H9 (cell line): Measurements from ENCODE around the gene EXOC2. TPM values are rescaled to one million over a fixed set of nuclear protein-coding genes. Genes with fewer than 3 reads are reported as not detected.

Experiments used
- DNase-seq: peaks from one replicate; pipeline ENCODE4 v3.0.0-alpha.2; 2017
- H2AFZ ChIP-seq: one replicate; pipeline ENCODE4 v1.6.1; 2013; ENCODE audit warnings: mild to moderate bottlenecking, low read length, control low read depth, moderate library complexity
- H2AK5ac ChIP-seq: 2 replicates; pipeline ENCODE4 v1.6.1; 2013; ENCODE audit warnings: low read length, control low read depth, mixed read lengths; ENCODE audit not compliant: insufficient read length
- H2BK120ac ChIP-seq: one replicate; pipeline ENCODE4 v1.6.1; 2013; ENCODE audit warnings: low read depth, mild to moderate bottlenecking, low read length, control low read depth, inconsistent platforms; ENCODE audit not compliant: poor library complexity, severe bottlenecking
- H2BK12ac ChIP-seq: 2 replicates; pipeline ENCODE4 v1.6.1; 2013; ENCODE audit warnings: low read length, control low read depth, mixed read lengths, low read depth; ENCODE audit not compliant: insufficient read length
- H2BK15ac ChIP-seq: 2 replicates; pipeline ENCODE4 v1.6.1; 2013; ENCODE audit warnings: low read depth, low read length, control low read depth
- H2BK20ac ChIP-seq: one replicate; pipeline ENCODE4 v1.6.1; 2013; ENCODE audit warnings: low read depth, mild to moderate bottlenecking, low read length, control low read depth, inconsistent platforms; ENCODE audit not compliant: poor library complexity, severe bottlenecking
- H2BK5ac ChIP-seq: 2 replicates; pipeline ENCODE4 v1.6.1; 2013; ENCODE audit warnings: low read length, control low read depth, mixed read lengths; ENCODE audit not compliant: insufficient read length
- H3K14ac ChIP-seq: 2 replicates; pipeline ENCODE4 v1.6.1; 2013; ENCODE audit warnings: low read length, control low read depth; ENCODE audit not compliant: insufficient read depth
- H3K18ac ChIP-seq: 2 replicates; pipeline ENCODE4 v1.6.1; 2013; ENCODE audit warnings: low read depth, mild to moderate bottlenecking, mixed read lengths, low read length, control low read depth; ENCODE audit not compliant: insufficient read length
- H3K23ac ChIP-seq: 2 replicates; pipeline ENCODE4 v1.6.1; 2013; ENCODE audit warnings: low read length, control low read depth, mixed read lengths, low read depth; ENCODE audit not compliant: insufficient read length
- H3K23me2 ChIP-seq: 2 replicates; pipeline ENCODE4 v1.6.1; 2013; ENCODE audit warnings: low read depth, mild to moderate bottlenecking, mixed read lengths, low read length, control low read depth; ENCODE audit not compliant: insufficient read length, poor library complexity, severe bottlenecking
- H3K27ac ChIP-seq: 2 replicates; pipeline ENCODE4 v1.5.1; 2013; ENCODE audit warnings: low read length, control low read depth, mixed read lengths, low read depth; ENCODE audit not compliant: insufficient read length
- H3K27me3 ChIP-seq: 2 replicates; pipeline ENCODE4 v1.6.1; 2013; ENCODE audit warnings: low read length, control low read depth, inconsistent platforms; ENCODE audit not compliant: insufficient read depth
- H3K4ac ChIP-seq: 2 replicates; pipeline ENCODE4 v1.6.1; 2013; ENCODE audit warnings: low read depth, mild to moderate bottlenecking, control low read depth, inconsistent platforms, low read length, moderate library complexity
- H3K4me1 ChIP-seq: 2 replicates; pipeline ENCODE4 v1.6.1; 2013; ENCODE audit warnings: low read length, control low read depth, inconsistent platforms; ENCODE audit not compliant: insufficient read depth
- H3K4me2 ChIP-seq: 2 replicates; pipeline ENCODE4 v1.6.1; 2013; ENCODE audit warnings: low read length, control low read depth, mixed read lengths; ENCODE audit not compliant: insufficient read length, insufficient read depth
- H3K56ac ChIP-seq: 2 replicates; pipeline ENCODE4 v1.6.1; 2013; ENCODE audit warnings: low read depth, mild to moderate bottlenecking, mixed read lengths, low read length, control low read depth; ENCODE audit not compliant: insufficient read length
- H3K79me1 ChIP-seq: 2 replicates; pipeline ENCODE4 v1.6.1; 2013; ENCODE audit warnings: low read depth, mild to moderate bottlenecking, moderate library complexity, low read length, control low read depth, inconsistent platforms; ENCODE audit not compliant: insufficient read depth, poor library complexity, severe bottlenecking
- H3K79me2 ChIP-seq: 2 replicates; pipeline ENCODE4 v1.6.1; 2013; ENCODE audit warnings: low read length, control low read depth, inconsistent platforms; ENCODE audit not compliant: insufficient read depth
- H3K9ac ChIP-seq: 2 replicates; pipeline ENCODE4 v1.6.1; 2013; ENCODE audit warnings: low read length, control low read depth, mixed read lengths; ENCODE audit not compliant: insufficient read length; ENCODE audit errors: extremely low read depth
- H3K9me3 ChIP-seq: one replicate; pipeline ENCODE4 v1.6.1; 2013; ENCODE audit warnings: low read depth, low read length, inconsistent platforms; ENCODE audit not compliant: control insufficient read depth
- H3T11ph ChIP-seq: one replicate; pipeline ENCODE4 v1.6.1; 2013; ENCODE audit warnings: mild to moderate bottlenecking, low read length, control low read depth, inconsistent platforms
- H4K20me1 ChIP-seq: one replicate; pipeline ENCODE4 v1.6.1; 2013; ENCODE audit not compliant: control insufficient read depth, insufficient read length, insufficient read depth
- H4K5ac ChIP-seq: 2 replicates; pipeline ENCODE4 v1.6.1; 2013; ENCODE audit warnings: low read depth, mild to moderate bottlenecking, mixed read lengths, low read length, control low read depth; ENCODE audit not compliant: insufficient read length
- H4K8ac ChIP-seq: replicated peaks from 2 replicates; pipeline ENCODE4 v1.6.1; 2013; ENCODE audit warnings: low read length, control low read depth, mixed read lengths, low read depth; ENCODE audit not compliant: insufficient read length
- H4K91ac ChIP-seq: 2 replicates; pipeline ENCODE4 v1.6.1; 2013; ENCODE audit warnings: low read depth, mild to moderate bottlenecking, moderate library complexity, mixed read lengths, low read length, control low read depth; ENCODE audit not compliant: insufficient read length
- H3K27ac Mint-ChIP-seq, 3 experiments: 2 replicates in 2 of 3; 3 replicates in 1 of 3; pipeline ENCODE4 v1.8.0; 2020 to 2021; ENCODE audit warnings: mixed read lengths in 3 of 3, mild to moderate bottlenecking in 1 of 3, moderate library complexity in 1 of 3
- H3K27me3 Mint-ChIP-seq: 2 replicates; pipeline ENCODE4 v1.8.0; 2021; ENCODE audit warnings: low read depth, mild to moderate bottlenecking, moderate library complexity, mixed read lengths
- H3K36me3 Mint-ChIP-seq, 3 experiments: 2 replicates in 2 of 3; 3 replicates in 1 of 3; pipeline ENCODE4 v1.8.0; 2020 to 2021; ENCODE audit warnings: low read depth in 3 of 3, mixed read lengths in 3 of 3; ENCODE audit not compliant: insufficient read depth in 1 of 3
- H3K4me1 Mint-ChIP-seq, 2 experiments: 2 replicates each; pipeline ENCODE4 v1.8.0; 2020; ENCODE audit warnings: mixed read lengths in 2 of 2
- H3K4me3 Mint-ChIP-seq, 2 experiments: 2 replicates in 1 of 2; 3 replicates in 1 of 2; pipeline ENCODE4 v1.8.0; 2020 to 2021; ENCODE audit warnings: mild to moderate bottlenecking in 2 of 2, mixed read lengths in 2 of 2, moderate library complexity in 1 of 2
- H3K9me3 Mint-ChIP-seq, 2 experiments: 2 replicates in 1 of 2; 3 replicates in 1 of 2; pipeline ENCODE4 v1.8.0; 2020; ENCODE audit warnings: mild to moderate bottlenecking in 2 of 2, mixed read lengths in 2 of 2, moderate library complexity in 1 of 2
- WGBS: extraction: QIAGEN DNeasy Blood & Tissue Kit; methylation state at CpG from one replicate; pipeline ENCODE4 v1.1.7; 2013; ENCODE audit warnings: missing lambda C conversion rate, low lambda C conversion rate, mixed read lengths; ENCODE audit not compliant: insufficient read length; ENCODE audit errors: extremely low coverage; 5-methylcytosine and 5-hydroxymethylcytosine counted together
- total RNA-seq: library from RNA; stranded (reverse); gene quantifications from 2 replicates; pipeline ENCODE4 v1.2.1, GENCODE V29; 2021
- TF ChIP-seq, protein P1 (sequence below): fragments of 200-600 bp; sonication (generic); conservative IDR thresholded peaks from 3 replicates; pipeline ENCODE4 v1.8.0; 2021; ENCODE audit warnings: antibody characterized with exemption, mild to moderate bottlenecking

EXOC2 gene
- total RNA-seq, 1 experiment from 2014 or later, result 29.9 TPM

DNA sequence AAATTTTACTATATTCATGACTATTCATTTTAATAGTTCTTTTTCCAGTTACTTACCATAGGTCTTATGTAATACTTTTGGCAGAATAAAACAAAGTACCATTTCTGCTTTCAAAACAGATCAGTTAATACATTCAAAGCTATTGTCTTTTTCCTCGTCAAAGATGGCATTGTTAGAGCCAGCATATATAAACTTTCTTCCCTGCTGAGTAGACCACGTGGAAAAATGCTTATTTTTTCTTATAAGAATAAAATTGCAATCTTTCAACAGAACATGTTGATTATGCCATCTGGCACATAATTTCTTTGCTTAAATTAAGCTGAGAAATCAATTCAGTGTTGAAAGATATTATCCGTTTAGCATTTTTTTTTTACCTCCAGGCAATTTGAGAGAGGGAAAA lies 34.9 kb upstream of the EXOC2 start:
- H3T11ph ChIP-seq, result no peak overlapping the region
- H3K23ac ChIP-seq, result no peak overlapping the region
- H4K91ac ChIP-seq, result no peak overlapping the region
- H3K4me2 ChIP-seq, result no peak overlapping the region
- no CpG with 5 or more reads among the region's 3 CpGs for WGBS
- peaks cover 2% of the 10 kb centered on the region for H3K23me2 ChIP-seq
- Mint-ChIP-seq H3K4me3 (no peak overlapping the region), H3K27me3 (peaks cover 7% of the 10 kb centered on the region), H3K9me3 (no peaks in the 10 kb centered on the region), H3K4me1 (peaks cover 13 to 16% of the 10 kb centered on the region in 2 experiments), H3K36me3 (no peaks in the 10 kb centered on the region), H3K27ac (no peak overlapping the region)
- H2BK20ac ChIP-seq, result no peak overlapping the region
- no peaks in the 10 kb centered on the region for H3K27me3 ChIP-seq
- no peak overlapping the region for H3K18ac ChIP-seq
- H3K27ac ChIP-seq, result no peak overlapping the region
- TF ChIP-seq, protein P1, sequence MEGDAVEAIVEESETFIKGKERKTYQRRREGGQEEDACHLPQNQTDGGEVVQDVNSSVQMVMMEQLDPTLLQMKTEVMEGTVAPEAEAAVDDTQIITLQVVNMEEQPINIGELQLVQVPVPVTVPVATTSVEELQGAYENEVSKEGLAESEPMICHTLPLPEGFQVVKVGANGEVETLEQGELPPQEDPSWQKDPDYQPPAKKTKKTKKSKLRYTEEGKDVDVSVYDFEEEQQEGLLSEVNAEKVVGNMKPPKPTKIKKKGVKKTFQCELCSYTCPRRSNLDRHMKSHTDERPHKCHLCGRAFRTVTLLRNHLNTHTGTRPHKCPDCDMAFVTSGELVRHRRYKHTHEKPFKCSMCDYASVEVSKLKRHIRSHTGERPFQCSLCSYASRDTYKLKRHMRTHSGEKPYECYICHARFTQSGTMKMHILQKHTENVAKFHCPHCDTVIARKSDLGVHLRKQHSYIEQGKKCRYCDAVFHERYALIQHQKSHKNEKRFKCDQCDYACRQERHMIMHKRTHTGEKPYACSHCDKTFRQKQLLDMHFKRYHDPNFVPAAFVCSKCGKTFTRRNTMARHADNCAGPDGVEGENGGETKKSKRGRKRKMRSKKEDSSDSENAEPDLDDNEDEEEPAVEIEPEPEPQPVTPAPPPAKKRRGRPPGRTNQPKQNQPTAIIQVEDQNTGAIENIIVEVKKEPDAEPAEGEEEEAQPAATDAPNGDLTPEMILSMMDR, result no peak
- H3K4ac ChIP-seq, result no peak overlapping the region
- no peaks in the 10 kb centered on the region for H3K79me1 ChIP-seq
- no peak overlapping the region for H2AK5ac ChIP-seq
- no peaks in the 10 kb centered on the region for H3K79me2 ChIP-seq
- no peak overlapping the region for H2BK5ac ChIP-seq
- no peak overlapping the region for H2BK15ac ChIP-seq
- no peaks in the 10 kb centered on the region; the same call in 1 of the 2 replicates for H3K4me1 ChIP-seq
- no peaks in the 10 kb centered on the region for H4K20me1 ChIP-seq
- no peak overlapping the region for H3K14ac ChIP-seq
- H3K9me3 ChIP-seq, result no peaks in the 10 kb centered on the region
- H2AFZ ChIP-seq, result no peak overlapping the region
- no peak overlapping the region for H2BK120ac ChIP-seq
- no peak overlapping the region for H4K5ac ChIP-seq
- no peak overlapping the region for H3K56ac ChIP-seq
- no peak overlapping the region for H3K9ac ChIP-seq
- DNase-seq, result no peak
- H4K8ac ChIP-seq, result no peak overlapping the region
- no peak overlapping the region for H2BK12ac ChIP-seq
